Colonic mucosa (tissue), 4 donors: Measurements from ENCODE around the gene RNF208. TPM values are rescaled to one million over a fixed set of nuclear protein-coding genes. Genes with fewer than 3 reads are reported as not detected.

ENCODE experiments used
- DNase-seq: peaks from one replicate; pipeline ENCODE4 v3.0.0-alpha.2; 2020
- H3K27ac ChIP-seq: fragments of 200-600 bp; one replicate; pipeline ENCODE4 v1.8.0; 2021
- H3K27me3 ChIP-seq: fragments of 200-600 bp; one replicate; pipeline ENCODE4 v1.8.0; 2021
- H3K36me3 ChIP-seq: fragments of 200-600 bp; one replicate; pipeline ENCODE4 v1.8.0; 2021
- H3K4me1 ChIP-seq: fragments of 200-600 bp; one replicate; pipeline ENCODE4 v1.8.0; 2021; ENCODE audit warnings: mild to moderate bottlenecking
- H3K4me3 ChIP-seq: fragments of 200-600 bp; one replicate; pipeline ENCODE4 v1.8.0; 2021
- H3K9ac ChIP-seq, 2 donors: one replicate each; pipeline ENCODE4 v1.7.0; 2013; ENCODE audit warnings: control low read depth in 2 of 2, low read depth in 2 of 2, low read length in 2 of 2
- H3K9me3 ChIP-seq: fragments of 200-600 bp; one replicate; pipeline ENCODE4 v1.8.0; 2021
- CTCF ChIP-seq: fragments of 200-600 bp; IDR thresholded peaks from one replicate; pipeline ENCODE4 v1.8.0; 2022; ENCODE audit warnings: antibody characterized with exemption, mild to moderate bottlenecking
- intact Hi-C: fragments of 100-400 bp; cut with DNase I; formaldehyde crosslinking; loops from one replicate; pipeline ENCODE4 v1.14.1; 2022
- total RNA-seq, 2 donors: library from RNA; stranded (reverse); fragmentation: NEBNext Ultra II Directional in 1 of 2; extraction: Animal tissue kit (Norgen Biotek cat#: 25700) in 1 of 2; gene quantifications; one replicate each; pipeline ENCODE4 v1.2.1, GENCODE V29; 2021
- donor health status: healthy.
- donor health status: DM: no; HTN: no; CAD: no.
- donor health status: DM: no; HTN: no; CAD: no.

RNF208 gene
- total RNA-seq, 2 donors from 2014 or later = 6.5 to 9.3 TPM

GRCh38 chr9:137200311-137201204 lies 21.5 kb downstream of the RNF208 start, which contains the start of gene TPRN:
Gene TPRN (minus strand): TSS chr9:137200741. CDS start chr9:137200711, 30 bp downstream.
- Histone ChIP-seq H3K27ac (peak within 1 kb of the TSS; percentile 90), H3K4me3 (peak within 1 kb of the TSS; percentile 50), H3K9ac (peak within 1 kb of the TSS; percentile 87 to 92), H3K36me3 (no peaks in the 10 kb centered on the region), H3K9me3 (no peaks in the 10 kb centered on the region), H3K4me1 (peaks cover 30% of the 10 kb centered on the region), H3K27me3 (no peaks in the 10 kb centered on the region)
- TF ChIP-seq CTCF = no peak
- DNase-seq = peak; percentile 99
- intact Hi-C loops = no loop called here

- no peak for DNase-seq
- Histone ChIP-seq H3K9me3 (no peaks in the 10 kb centered on the region), H3K9ac (peak overlapping the region; percentile 87 to 92), H3K27me3 (no peaks in the 10 kb centered on the region), H3K27ac (peak overlapping the region; percentile 90), H3K4me3 (peak overlapping the region; percentile 50), H3K4me1 (peaks cover 35% of the 10 kb centered on the region), H3K36me3 (no peaks in the 10 kb centered on the region)
- intact Hi-C loops = no loop called here
- TF ChIP-seq CTCF = no peak
These were observed 22.5 kb downstream of the RNF208 start for GRCh38 chr9:137199411-137200121.

- Histone ChIP-seq H3K27me3 (no peaks in the 10 kb centered on the region), H3K36me3 (no peaks in the 10 kb centered on the region), H3K4me3 (peak overlapping the region; percentile 50), H3K27ac (peak overlapping the region; percentile 90), H3K4me1 (peaks cover 33% of the 10 kb centered on the region), H3K9ac (peak overlapping the region; percentile 87 to 92), H3K9me3 (no peaks in the 10 kb centered on the region)
- TF ChIP-seq CTCF = no peak
- intact Hi-C loops = no loop called here
- peak; percentile 61 for DNase-seq
These were observed 23.1 kb downstream of the RNF208 start for GRCh38 chr9:137198902-137199283.

GRCh38 chr9:137198051-137198901 lies 23.8 kb downstream of the RNF208 start:
- DNase-seq = peak; percentile 91
- Histone ChIP-seq H3K4me3 (peak overlapping the region; percentile 50), H3K4me1 (peaks cover 33% of the 10 kb centered on the region), H3K9ac (peak overlapping the region; percentile 87 to 92), H3K27ac (peak overlapping the region; percentile 90), H3K36me3 (no peaks in the 10 kb centered on the region), H3K9me3 (no peaks in the 10 kb centered on the region), H3K27me3 (no peaks in the 10 kb centered on the region)
- intact Hi-C loops = no loop called here
- TF ChIP-seq CTCF = no peak
